Caco-2 (cell line): ENCODE results near the gene PLAAT3. TPM values are rescaled to one million over a fixed set of nuclear protein-coding genes. Genes with fewer than 3 reads are reported as not detected.
"Not testable (repeated sequence)": the region's sequence is repeated elsewhere in the genome, so short reads cannot be mapped to it uniquely, and the experiment has no call there.

Source experiments
- BruUV-seq: library from RNA; stranded (reverse); fragments of 400-500 nt; replicated peaks from 2 replicates; lab custom pipeline; 2021; lab: Mats Ljungman, UMichigan
- CTCF ChIA-PET: fragments of 300-600 bp; sonication (Branson Sonifier 250); formaldehyde crosslinking; loops from one replicate; lab custom pipeline; 2022; ENCODE audit warnings: antibody characterized with exemption; lab: Charles Lee
- POLR2A ChIA-PET: fragments of 300-600 bp; sonication (Branson Sonifier 250); formaldehyde crosslinking; loops from one replicate; lab custom pipeline; 2022; ENCODE audit warnings: antibody characterized with exemption; lab: Charles Lee
- DNase-seq, 2 experiments: peaks; one replicate each; pipeline versions ENCODE4 v3.0.0 to v3.0.0-alpha.2; 2020 to 2022
- H3K27me3 ChIP-seq: replicated peaks from 2 replicates; pipeline ENCODE4 v1.6.0; 2011; ENCODE audit warnings: low read length; ENCODE audit not compliant: control insufficient read depth, insufficient read depth
- H3K36me3 ChIP-seq: 2 replicates; pipeline ENCODE4 v1.5.1; 2011; ENCODE audit warnings: low read length; ENCODE audit not compliant: control insufficient read depth, insufficient read depth
- H3K4me1 ChIP-seq: fragments of 250-450 bp; sonication (Bioruptor Pico); 2 replicates; pipeline ENCODE4 v1.5.1; 2020; ENCODE audit warnings: mild to moderate bottlenecking
- H3K4me3 ChIP-seq: 2 replicates; pipeline ENCODE4 v1.5.1; 2011; ENCODE audit warnings: low read depth, mild to moderate bottlenecking, control low read depth, low read length
- H3K9me3 ChIP-seq: fragments of 250-450 bp; sonication (Bioruptor Pico); 2 replicates; pipeline ENCODE4 v1.5.1; 2020; ENCODE audit warnings: mild to moderate bottlenecking, moderate library complexity
- H3K27ac Mint-ChIP-seq: one replicate; pipeline ENCODE4 v1.8.0; 2022; ENCODE audit warnings: mixed read lengths; ENCODE audit not compliant: unreplicated experiment
- H3K27me3 Mint-ChIP-seq: one replicate; pipeline ENCODE4 v1.8.0; 2022; ENCODE audit warnings: mixed read lengths; ENCODE audit not compliant: insufficient read depth, unreplicated experiment
- H3K36me3 Mint-ChIP-seq: one replicate; pipeline ENCODE4 v1.8.0; 2022; ENCODE audit warnings: mild to moderate bottlenecking, mixed read lengths; ENCODE audit not compliant: insufficient read depth, unreplicated experiment
- H3K4me1 Mint-ChIP-seq: one replicate; pipeline ENCODE4 v1.8.0; 2022; ENCODE audit warnings: low read depth, mixed read lengths; ENCODE audit not compliant: unreplicated experiment
- H3K4me3 Mint-ChIP-seq: one replicate; pipeline ENCODE4 v1.8.0; 2022; ENCODE audit warnings: mild to moderate bottlenecking, moderate library complexity, mixed read lengths; ENCODE audit not compliant: unreplicated experiment
- H3K9me3 Mint-ChIP-seq: one replicate; pipeline ENCODE4 v1.8.0; 2022; ENCODE audit warnings: mixed read lengths; ENCODE audit not compliant: unreplicated experiment
- intact Hi-C: fragments of 100-400 bp; cut with micrococcal nuclease; formaldehyde crosslinking; loops from one replicate; pipeline ENCODE4 v1.10.0; 2022; ENCODE audit not compliant: unreplicated experiment
- total RNA-seq: library from RNA; stranded (reverse); gene quantifications from 2 replicates; pipeline ENCODE4 v1.2.3, GENCODE V29; 2022
- TF ChIP-seq, protein P1 (sequence below), 2 experiments: fragments of 200-600 bp in 1 of 2; IDR thresholded peaks; 1 replicate in 1 of 2; 2 replicates in 1 of 2; pipeline versions ENCODE4 v1.5.1 to v1.8.0; 2011 to 2022; ENCODE audit warnings: antibody characterized with exemption in 1 of 2, control low read depth in 1 of 2, inconsistent platforms in 1 of 2, low read depth in 1 of 2, low read length in 1 of 2, mild to moderate bottlenecking in 1 of 2, moderate library complexity in 1 of 2; ENCODE audit not compliant: insufficient read depth in 1 of 2, severe bottlenecking in 1 of 2, unreplicated experiment in 1 of 2

Gene PLAAT3
- total RNA-seq, 1 experiment from 2014 or later: 57.9 TPM

DNA sequence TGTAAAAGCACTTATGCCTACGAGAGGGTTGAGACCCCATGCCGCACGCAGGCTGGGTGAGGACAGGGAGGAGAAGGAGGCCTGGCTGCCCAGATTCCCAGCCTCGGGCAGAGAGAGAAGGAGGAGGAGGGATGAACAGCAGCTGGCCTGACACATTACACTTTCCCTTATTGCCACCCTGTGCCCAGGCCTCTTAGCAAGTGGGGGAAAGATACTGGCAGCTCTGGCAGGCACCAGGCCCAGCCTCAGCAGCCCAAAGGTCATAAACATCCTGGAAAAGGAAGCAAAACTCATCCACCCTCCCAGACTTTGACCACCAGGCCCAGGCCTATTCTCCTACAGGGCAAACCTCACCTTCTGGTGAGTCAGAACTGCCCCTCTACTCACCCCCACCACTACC lies 4.7 kb downstream of the PLAAT3 start:
- TF ChIP-seq, protein P1, sequence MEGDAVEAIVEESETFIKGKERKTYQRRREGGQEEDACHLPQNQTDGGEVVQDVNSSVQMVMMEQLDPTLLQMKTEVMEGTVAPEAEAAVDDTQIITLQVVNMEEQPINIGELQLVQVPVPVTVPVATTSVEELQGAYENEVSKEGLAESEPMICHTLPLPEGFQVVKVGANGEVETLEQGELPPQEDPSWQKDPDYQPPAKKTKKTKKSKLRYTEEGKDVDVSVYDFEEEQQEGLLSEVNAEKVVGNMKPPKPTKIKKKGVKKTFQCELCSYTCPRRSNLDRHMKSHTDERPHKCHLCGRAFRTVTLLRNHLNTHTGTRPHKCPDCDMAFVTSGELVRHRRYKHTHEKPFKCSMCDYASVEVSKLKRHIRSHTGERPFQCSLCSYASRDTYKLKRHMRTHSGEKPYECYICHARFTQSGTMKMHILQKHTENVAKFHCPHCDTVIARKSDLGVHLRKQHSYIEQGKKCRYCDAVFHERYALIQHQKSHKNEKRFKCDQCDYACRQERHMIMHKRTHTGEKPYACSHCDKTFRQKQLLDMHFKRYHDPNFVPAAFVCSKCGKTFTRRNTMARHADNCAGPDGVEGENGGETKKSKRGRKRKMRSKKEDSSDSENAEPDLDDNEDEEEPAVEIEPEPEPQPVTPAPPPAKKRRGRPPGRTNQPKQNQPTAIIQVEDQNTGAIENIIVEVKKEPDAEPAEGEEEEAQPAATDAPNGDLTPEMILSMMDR (IDR thresholded peaks at IDR 0.05; ENCODE audit: insufficient read depth in 1 of 2, low read depth in 1 of 2, low read length in 1 of 2, severe bottlenecking in 1 of 2, unreplicated experiment in 1 of 2): no peak
- peak overlapping the region; percentile 43 for H3K27ac Mint-ChIP-seq

DNA sequence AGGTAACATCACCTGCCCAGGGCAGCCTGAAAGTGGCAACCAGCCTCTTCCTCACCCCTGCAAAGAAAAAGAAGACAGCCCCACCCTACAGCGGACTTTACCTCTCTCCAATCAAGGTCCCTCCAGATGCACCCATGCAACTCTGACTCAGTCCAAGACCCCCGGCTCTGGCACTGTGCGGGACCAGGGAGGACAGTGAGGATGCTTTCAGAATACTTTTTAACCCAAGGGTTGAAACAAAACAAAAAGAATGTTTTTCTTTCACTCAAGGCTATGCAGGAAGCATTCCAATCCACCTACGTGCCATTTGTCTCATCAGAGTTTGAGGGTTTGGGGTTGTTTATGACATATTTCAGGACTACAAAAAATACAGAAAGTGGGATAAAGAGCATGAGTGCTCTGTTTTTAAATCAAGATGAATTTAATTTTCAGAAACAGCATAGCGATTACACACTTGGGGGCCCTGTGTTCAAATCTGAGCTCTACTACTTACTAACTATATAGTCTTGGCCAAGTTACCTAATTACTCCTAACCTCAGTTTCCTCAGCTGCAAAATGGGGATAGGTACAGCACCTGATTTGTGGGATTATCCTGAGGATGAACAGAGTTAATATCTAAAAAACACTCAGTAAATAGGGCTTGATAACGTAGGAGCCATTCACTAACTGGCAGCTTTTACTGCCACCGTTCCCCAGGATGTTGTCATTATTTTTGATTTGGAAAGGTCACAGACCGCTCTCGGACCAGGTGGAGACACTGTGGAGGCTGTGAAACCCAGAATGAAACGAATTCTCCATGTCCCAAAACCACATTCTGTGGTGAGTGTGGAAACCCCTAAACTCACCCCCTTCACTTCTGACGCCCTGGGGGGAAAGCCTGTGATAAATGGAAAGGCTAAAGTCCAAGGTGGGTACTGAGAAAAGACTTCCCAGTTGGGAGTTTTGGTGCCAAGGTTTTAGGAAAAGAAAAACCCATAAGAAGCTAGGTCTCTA lies 5.6 kb downstream of the PLAAT3 start:
- POLR2A ChIA-PET: interaction anchor here (0.5 kb wide), 1 partner anchor 47 kb away, joined by 4 read pairs; no protein-coding TSS in a partner anchor
- H3K4me3 Mint-ChIP-seq: no peak overlapping the region
- Histone ChIP-seq H3K4me1 (peaks cover 24% of the 10 kb centered on the region), H3K4me3 (no peak overlapping the region), H3K36me3 (no peaks in the 10 kb centered on the region; the same call in 1 of the 2 replicates), H3K27me3 (no peaks in the 10 kb centered on the region), H3K9me3 (no peaks in the 10 kb centered on the region)
- H3K36me3 Mint-ChIP-seq: no peaks in the 10 kb centered on the region
- no peaks in the 10 kb centered on the region for H3K27me3 Mint-ChIP-seq
- TF ChIP-seq, protein P1 (IDR thresholded peaks at IDR 0.05; ENCODE audit: insufficient read depth in 1 of 2, low read depth in 1 of 2, low read length in 1 of 2, severe bottlenecking in 1 of 2, unreplicated experiment in 1 of 2): no peak
- H3K4me1 Mint-ChIP-seq: peaks cover 12% of the 10 kb centered on the region
- CTCF ChIA-PET: no interaction called here
- intact Hi-C loops: no loop called here
- BruUV-seq: no TSS peak
- no peaks in the 10 kb centered on the region for H3K9me3 Mint-ChIP-seq
- H3K27ac Mint-ChIP-seq: peak overlapping the region; percentile 43
- DNase-seq: no peak

More for the DNA sequence above, 4.7 kb downstream of the PLAAT3 start:
- H3K36me3 ChIP-seq: no peaks in the 10 kb centered on the region; the same call in 1 of the 2 replicates
- H3K4me3 ChIP-seq: no peak overlapping the region
- no peak for DNase-seq
- Mint-ChIP-seq H3K27me3 (no peaks in the 10 kb centered on the region), H3K36me3 (no peaks in the 10 kb centered on the region), H3K4me1 (peaks cover 12% of the 10 kb centered on the region), H3K9me3 (no peaks in the 10 kb centered on the region), H3K4me3 (no peak overlapping the region)
- H3K27me3 ChIP-seq: no peaks in the 10 kb centered on the region
- H3K9me3 ChIP-seq: no peaks in the 10 kb centered on the region
- H3K4me1 ChIP-seq: peaks cover 24% of the 10 kb centered on the region
- no TSS peak for BruUV-seq
- ChIA-PET CTCF (no interaction called here), POLR2A (no interaction called here)
- intact Hi-C loops: no loop called here

DNA sequence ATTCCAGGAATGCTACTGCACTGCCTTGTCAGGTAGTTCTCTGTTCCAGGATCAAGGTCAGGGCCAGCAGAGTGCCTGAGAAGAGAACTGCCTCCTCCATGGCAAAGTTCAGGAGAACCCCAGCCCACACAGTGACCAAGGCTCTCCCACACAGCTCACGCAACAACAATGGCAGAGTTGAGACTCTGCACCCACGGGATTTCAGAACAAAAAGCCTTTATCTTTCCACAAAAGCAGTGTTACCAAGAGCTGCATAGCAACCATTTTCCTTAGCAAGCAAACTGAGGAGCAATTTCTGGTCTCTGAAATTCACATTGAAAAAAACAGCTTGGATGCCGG lies 11.1 kb downstream of the PLAAT3 start:
- no TSS peak for BruUV-seq
- no peaks in the 10 kb centered on the region for H3K27me3 Mint-ChIP-seq
- H3K27ac Mint-ChIP-seq: no peak overlapping the region
- Histone ChIP-seq H3K9me3 (no peaks in the 10 kb centered on the region), H3K4me1 (no peaks in the 10 kb centered on the region), H3K36me3 (no peaks in the 10 kb centered on the region; the same call in 1 of the 2 replicates), H3K27me3 (no peaks in the 10 kb centered on the region), H3K4me3 (no peak overlapping the region)
- CTCF ChIA-PET: interaction anchor here (0.7 kb wide), 1 partner anchor 32 kb away, joined by 4 read pairs; no protein-coding TSS in a partner anchor
- POLR2A ChIA-PET: no interaction called here
- no peak overlapping the region for H3K4me3 Mint-ChIP-seq
- peaks cover 5% of the 10 kb centered on the region for H3K36me3 Mint-ChIP-seq
- TF ChIP-seq, protein P1 (IDR thresholded peaks at IDR 0.05; ENCODE audit: insufficient read depth in 1 of 2, low read depth in 1 of 2, low read length in 1 of 2, severe bottlenecking in 1 of 2, unreplicated experiment in 1 of 2): no peak
- H3K4me1 Mint-ChIP-seq: peaks cover 6% of the 10 kb centered on the region
- intact Hi-C loops: no loop called here
- DNase-seq: no peak
- H3K9me3 Mint-ChIP-seq: no peaks in the 10 kb centered on the region

DNA sequence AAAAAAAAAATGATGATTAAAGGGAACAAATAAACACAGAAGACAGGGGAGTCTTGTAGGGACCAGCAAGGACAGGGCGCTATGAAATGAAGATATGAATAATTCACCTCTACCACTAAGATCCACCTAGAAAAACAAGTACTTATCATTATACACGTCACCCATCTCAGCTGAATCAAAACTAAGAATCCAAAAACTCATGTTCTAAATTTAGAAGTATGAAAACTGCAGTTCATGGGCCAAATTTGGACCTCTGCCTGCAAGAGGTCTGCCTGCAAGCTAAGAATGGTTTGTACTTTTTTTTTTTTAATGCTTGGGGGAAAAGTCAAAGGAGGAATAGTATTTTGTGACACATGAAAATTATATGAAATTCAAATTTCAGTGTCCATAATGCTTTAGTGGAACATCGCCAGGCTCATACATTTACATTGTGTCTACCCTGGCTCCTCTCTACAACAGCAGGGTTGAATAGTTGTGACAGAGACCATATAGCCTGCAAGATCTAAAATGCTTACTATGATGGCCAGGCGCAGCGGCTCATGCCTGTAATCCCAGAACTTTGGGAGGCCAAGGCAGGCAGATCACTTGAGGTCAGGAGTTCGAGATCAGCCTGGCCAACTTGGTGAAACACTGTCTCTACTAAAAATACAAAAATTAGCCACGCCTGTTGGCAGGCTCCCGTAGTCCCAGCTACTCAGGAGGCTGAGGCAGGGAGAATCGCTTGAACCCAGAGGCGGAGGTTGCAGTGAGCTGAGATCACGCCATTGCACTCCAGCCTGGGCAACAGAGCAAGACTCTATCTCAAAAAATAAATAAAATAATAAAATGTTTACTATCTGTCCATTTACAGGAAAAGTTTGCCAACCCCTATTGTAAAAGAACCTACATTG lies 11.7 kb downstream of the PLAAT3 start:
- H3K27me3 ChIP-seq, H3K4me3 Mint-ChIP-seq, H3K36me3 ChIP-seq, H3K4me1 Mint-ChIP-seq, H3K4me3 ChIP-seq, DNase-seq, H3K9me3 Mint-ChIP-seq, POLR2A ChIA-PET, BruUV-seq, H3K9me3 ChIP-seq, H3K27ac Mint-ChIP-seq, intact Hi-C loops, H3K27me3 Mint-ChIP-seq, H3K4me1 ChIP-seq: not testable (repeated sequence)
- CTCF ChIA-PET: interaction anchor here (0.7 kb wide), 1 partner anchor 33 kb away, joined by 4 read pairs; no protein-coding TSS in a partner anchor
- peaks cover 11% of the 10 kb centered on the region for H3K36me3 Mint-ChIP-seq
